NCI-H748 (cell line): ENCODE measurements around the gene KCNQ2.

ENCODE experiments used
- DNase-seq: peaks from one replicate; lab custom pipeline; 2025; ENCODE audit not compliant: unreplicated experiment; lab: John Stamatoyannopoulos, UW

The KCNQ2 gene

GRCh38 chr20:63361519-63362435 is 110.7 kb downstream of the KCNQ2 start:
- peak; percentile 28 for DNase-seq

- DNase-seq: peak; percentile 32
These were observed 111.5 kb downstream of the KCNQ2 start, which contains the start of gene CHRNA4 for GRCh38 chr20:63360850-63361518. Gene CHRNA4 (minus strand): TSS chr20:63361349. CDS start chr20:63361165, 184 bp downstream.

GRCh38 chr20:63359937-63360849 is 112.3 kb downstream of the KCNQ2 start:
- DNase-seq: no peak

- DNase-seq: no peak
These were observed 113.1 kb downstream of the KCNQ2 start for GRCh38 chr20:63359164-63359934.

- peak; percentile 45 for DNase-seq
These were observed 114.2 kb downstream of the KCNQ2 start for GRCh38 chr20:63357921-63358905.

GRCh38 chr20:63356931-63357879 is 115.2 kb downstream of the KCNQ2 start:
- DNase-seq: no peak

GRCh38 chr20:63356511-63356910 is 115.9 kb downstream of the KCNQ2 start:
- no peak for DNase-seq

GRCh38 chr20:63355781-63356295 is 116.6 kb downstream of the KCNQ2 start:
- DNase-seq: no peak

GRCh38 chr20:63354636-63355350 is 117.7 kb downstream of the KCNQ2 start:
- DNase-seq: no peak

- DNase-seq: no peak
These were observed 119.6 kb downstream of the KCNQ2 start for GRCh38 chr20:63352811-63353221.

- peak; percentile 14 for DNase-seq
These were observed 120.5 kb downstream of the KCNQ2 start for GRCh38 chr20:63351811-63352591.

GRCh38 chr20:63351326-63351700 is 121.1 kb downstream of the KCNQ2 start:
- no peak for DNase-seq

GRCh38 chr20:63350597-63351325 is 121.7 kb downstream of the KCNQ2 start:
- no peak for DNase-seq
